ENCODE results near the gene JOSD2. TPM values are rescaled to one million over a fixed set of nuclear protein-coding genes. Genes with fewer than 3 reads are reported as not detected.

The JOSD2 gene
- total RNA-seq, 1 experiment from 2014 or later: 27.9 TPM

- H3K27ac Mint-ChIP-seq (ENCODE audit: unreplicated experiment): no peak overlapping the region
- no peaks in the 10 kb centered on the region for H3K4me1 Mint-ChIP-seq (ENCODE audit: low read depth, unreplicated experiment)
- no TSS peak for BruUV-seq (replicated peaks)
- H3K27me3 ChIP-seq (replicated peaks; ENCODE audit: control insufficient read depth, insufficient read depth, low read length): no peaks in the 10 kb centered on the region
- peaks cover 21% of the 10 kb centered on the region for H3K9me3 Mint-ChIP-seq (ENCODE audit: unreplicated experiment)
- CTCF ChIA-PET: interaction anchor here (1.1 to 4.1 kb wide), 7 partner anchors 8 to 385 kb away, joined by 3 to 25 read pairs (median 4); partner anchors contain the start of gene JOSD2
- intact Hi-C loops (cut with micrococcal nuclease; ENCODE audit: unreplicated experiment): loop anchor here (1.0 to 10.0 kb wide), 3 partner anchors 20 to 247 kb away; no protein-coding TSS in a partner anchor
- no peaks in the 10 kb centered on the region for H3K4me1 ChIP-seq
- no peak for DNase-seq
- no peaks in the 10 kb centered on the region for H3K36me3 ChIP-seq (ENCODE audit: control insufficient read depth, insufficient read depth, low read length)
- H3K36me3 Mint-ChIP-seq (ENCODE audit: insufficient read depth, unreplicated experiment): no peaks in the 10 kb centered on the region
- H3K4me3 ChIP-seq (ENCODE audit: low read depth, low read length): no peak overlapping the region
- POLR2A ChIA-PET: no interaction called here
- peaks cover 5% of the 10 kb centered on the region for H3K27me3 Mint-ChIP-seq (ENCODE audit: insufficient read depth, unreplicated experiment)
- H3K4me3 Mint-ChIP-seq (ENCODE audit: unreplicated experiment): no peak overlapping the region
- H3K9me3 ChIP-seq: peaks cover 12% of the 10 kb centered on the region
- TF ChIP-seq CTCF (IDR thresholded peaks at IDR 0.05; ENCODE audit: insufficient read depth in 1 of 2, low read depth in 1 of 2, low read length in 1 of 2, severe bottlenecking in 1 of 2, unreplicated experiment in 1 of 2): no peak
Observed at GRCh38 chr19:50536662-50537305, 25.8 kb upstream of the JOSD2 start.

- intact Hi-C loops (cut with micrococcal nuclease; ENCODE audit: unreplicated experiment): loop anchor here (10.0 kb wide), 1 partner anchor 169 kb away; no protein-coding TSS in a partner anchor
- Histone ChIP-seq H3K27me3 (replicated peaks; ENCODE audit: control insufficient read depth, insufficient read depth, low read length) (no peaks in the 10 kb centered on the region), H3K4me3 (ENCODE audit: low read depth, low read length) (no peak overlapping the region), H3K4me1 (no peaks in the 10 kb centered on the region), H3K9me3 (peaks cover 12% of the 10 kb centered on the region), H3K36me3 (ENCODE audit: control insufficient read depth, insufficient read depth, low read length) (no peaks in the 10 kb centered on the region)
- H3K27me3 Mint-ChIP-seq (ENCODE audit: insufficient read depth, unreplicated experiment): peaks cover 5% of the 10 kb centered on the region
- H3K27ac Mint-ChIP-seq (ENCODE audit: unreplicated experiment): no peak overlapping the region
- ChIA-PET POLR2A (no interaction called here), CTCF (no interaction called here)
- H3K4me3 Mint-ChIP-seq (ENCODE audit: unreplicated experiment): no peak overlapping the region
- BruUV-seq (replicated peaks): no TSS peak
- no peaks in the 10 kb centered on the region for H3K4me1 Mint-ChIP-seq (ENCODE audit: low read depth, unreplicated experiment)
- H3K36me3 Mint-ChIP-seq (ENCODE audit: insufficient read depth, unreplicated experiment): no peaks in the 10 kb centered on the region
- no peak for DNase-seq
- H3K9me3 Mint-ChIP-seq (ENCODE audit: unreplicated experiment): peaks cover 21% of the 10 kb centered on the region
- no peak for TF ChIP-seq CTCF (IDR thresholded peaks at IDR 0.05; ENCODE audit: insufficient read depth in 1 of 2, low read depth in 1 of 2, low read length in 1 of 2, severe bottlenecking in 1 of 2, unreplicated experiment in 1 of 2)
Observed at GRCh38 chr19:50535672-50536187, 24.7 kb upstream of the JOSD2 start.

- Mint-ChIP-seq H3K27ac (ENCODE audit: unreplicated experiment) (no peak overlapping the region), H3K36me3 (ENCODE audit: insufficient read depth, unreplicated experiment) (no peaks in the 10 kb centered on the region), H3K4me3 (ENCODE audit: unreplicated experiment) (no peak overlapping the region), H3K9me3 (ENCODE audit: unreplicated experiment) (peaks cover 21% of the 10 kb centered on the region), H3K4me1 (ENCODE audit: low read depth, unreplicated experiment) (no peaks in the 10 kb centered on the region), H3K27me3 (ENCODE audit: insufficient read depth, unreplicated experiment) (peaks cover 8% of the 10 kb centered on the region)
- Histone ChIP-seq H3K9me3 (peaks cover 12% of the 10 kb centered on the region), H3K36me3 (ENCODE audit: control insufficient read depth, insufficient read depth, low read length) (no peaks in the 10 kb centered on the region), H3K27me3 (replicated peaks; ENCODE audit: control insufficient read depth, insufficient read depth, low read length) (no peaks in the 10 kb centered on the region), H3K4me1 (no peaks in the 10 kb centered on the region), H3K4me3 (ENCODE audit: low read depth, low read length) (no peak overlapping the region)
- BruUV-seq (replicated peaks): no TSS peak
- ChIA-PET CTCF (no interaction called here), POLR2A (no interaction called here)
- no peak for TF ChIP-seq CTCF (IDR thresholded peaks at IDR 0.05; ENCODE audit: insufficient read depth in 1 of 2, low read depth in 1 of 2, low read length in 1 of 2, severe bottlenecking in 1 of 2, unreplicated experiment in 1 of 2)
- DNase-seq: no peak
- intact Hi-C loops (cut with micrococcal nuclease; ENCODE audit: unreplicated experiment): loop anchor here (10.0 kb wide), 1 partner anchor 170 kb away; no protein-coding TSS in a partner anchor
Observed at GRCh38 chr19:50534478-50534877, 23.5 kb upstream of the JOSD2 start.

Measured in Caco-2 (cell line).